Measurements from ENCODE around the gene NCOA4.
"Not testable (repeated sequence)": the region's sequence is repeated elsewhere in the genome, so short reads cannot be mapped to it uniquely, and the experiment has no call there.

Gene NCOA4

DNA sequence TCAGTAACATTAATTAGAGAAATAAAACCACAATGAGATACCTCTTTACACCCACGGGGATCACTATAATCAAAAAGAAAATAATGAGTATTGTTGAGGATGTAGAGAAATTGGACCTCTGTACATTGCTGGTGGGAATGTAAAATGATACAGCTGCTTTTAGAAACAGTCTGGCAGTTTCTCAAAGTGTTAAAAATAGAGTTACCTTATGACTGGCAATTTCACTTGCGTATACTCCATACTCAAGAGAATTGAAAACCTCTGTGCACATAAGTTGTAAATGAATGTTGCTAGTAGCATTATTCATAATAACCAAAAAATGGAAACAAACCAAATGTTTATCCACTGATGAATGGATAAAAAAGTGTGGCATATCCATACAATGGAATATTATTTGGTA is 51.9 kb downstream of the NCOA4 start:
- not testable (repeated sequence) for DNase-seq

DNA sequence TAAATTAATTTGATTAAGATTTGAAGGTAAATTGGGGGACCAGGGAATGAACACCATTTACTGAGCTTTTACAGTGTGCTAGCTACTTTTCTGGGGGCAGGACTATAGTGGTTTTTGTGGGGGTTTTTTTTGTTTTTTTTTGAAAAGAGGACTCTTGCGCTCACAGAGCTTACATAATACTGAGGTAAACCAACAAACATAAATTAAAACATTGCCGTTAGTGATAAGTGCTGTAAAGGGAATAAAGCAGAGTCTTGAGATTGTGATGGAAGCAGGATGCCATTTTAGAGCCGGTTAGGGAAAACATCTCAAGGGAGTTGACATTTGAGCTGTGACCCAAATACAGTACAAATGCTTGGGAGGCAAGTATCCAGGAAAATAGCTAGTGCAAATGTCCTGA is 56.4 kb downstream of the NCOA4 start:
- not testable (repeated sequence) for DNase-seq

DNA sequence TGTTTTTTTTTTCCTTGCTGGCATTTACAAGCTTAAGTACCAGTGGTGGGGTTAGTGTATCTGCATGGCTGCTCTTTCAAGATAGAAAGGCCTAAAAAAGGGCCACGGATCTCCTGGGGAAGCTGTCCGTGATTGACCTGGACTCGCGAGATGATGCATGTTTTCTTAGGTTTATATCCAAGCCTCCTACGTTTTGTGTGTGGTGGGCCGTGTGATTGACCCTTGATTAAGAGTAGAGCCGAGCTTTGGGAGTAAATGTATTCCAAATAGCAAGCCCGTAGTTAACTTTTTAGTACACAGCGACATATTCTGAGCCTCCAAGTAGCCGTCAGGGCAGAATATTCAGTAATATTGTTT is 57.6 kb downstream of the NCOA4 start:
- not testable (repeated sequence) for DNase-seq

DNA sequence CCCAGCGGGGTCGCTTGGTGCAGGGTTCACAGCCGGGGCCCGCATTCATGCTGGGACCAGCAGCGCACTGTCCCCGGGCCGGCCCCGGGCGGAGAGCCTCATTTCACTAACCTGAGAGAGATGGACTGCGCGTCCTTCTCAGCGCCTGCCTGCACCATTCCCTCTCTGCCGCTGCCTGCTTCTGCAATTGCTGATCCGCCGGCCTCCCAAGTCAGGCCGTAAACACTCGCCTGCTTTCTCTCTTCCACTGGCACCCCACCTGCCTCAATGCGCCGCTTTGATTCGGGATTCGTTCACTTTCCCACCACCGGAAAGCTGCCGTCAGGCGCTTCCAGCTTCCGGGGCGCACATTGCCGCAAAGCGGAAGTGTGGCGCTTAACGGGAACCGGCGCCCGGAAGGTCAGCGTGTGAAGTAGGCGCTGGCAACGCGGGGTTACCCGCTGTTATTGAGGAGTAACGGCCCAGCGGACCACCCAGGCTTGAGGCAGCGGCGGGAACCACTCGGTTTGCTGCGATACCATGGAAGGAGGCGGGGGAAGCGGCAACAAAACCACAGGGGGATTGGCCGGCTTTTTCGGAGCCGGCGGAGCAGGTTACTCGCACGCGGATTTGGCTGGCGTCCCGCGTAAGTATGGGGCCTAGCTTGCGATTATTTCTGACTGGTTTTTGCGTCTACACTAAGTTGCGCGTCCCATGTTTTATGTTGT is 58.2 kb downstream of the NCOA4 start, which contains the start of gene TIMM23:
Gene TIMM23 (plus strand): TSS at position 384 of the 707 bp plus-strand sequence. CDS start 136 bp downstream, at position 520.
- peak; percentile 0 to 50 for DNase-seq

DNA sequence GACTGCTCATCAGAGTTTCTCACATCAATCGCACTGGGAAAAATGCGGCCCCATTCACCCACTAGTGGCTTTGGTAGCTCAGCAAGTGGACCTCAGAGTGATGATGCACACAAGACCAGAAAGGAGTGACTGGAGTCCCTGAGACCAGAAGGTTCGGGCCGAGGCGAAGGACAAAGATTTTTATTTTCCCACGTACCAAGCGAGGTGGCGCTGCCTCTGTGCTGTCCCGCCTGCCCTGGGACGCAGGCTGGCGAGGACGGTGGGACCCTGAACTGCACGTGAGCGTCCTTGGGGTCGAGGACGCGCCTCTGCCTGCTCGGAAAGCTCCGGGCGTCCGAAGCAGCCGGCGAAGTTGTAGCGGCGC is 58.7 kb downstream of the NCOA4 start:
- DNase-seq = not testable (repeated sequence)

DNA sequence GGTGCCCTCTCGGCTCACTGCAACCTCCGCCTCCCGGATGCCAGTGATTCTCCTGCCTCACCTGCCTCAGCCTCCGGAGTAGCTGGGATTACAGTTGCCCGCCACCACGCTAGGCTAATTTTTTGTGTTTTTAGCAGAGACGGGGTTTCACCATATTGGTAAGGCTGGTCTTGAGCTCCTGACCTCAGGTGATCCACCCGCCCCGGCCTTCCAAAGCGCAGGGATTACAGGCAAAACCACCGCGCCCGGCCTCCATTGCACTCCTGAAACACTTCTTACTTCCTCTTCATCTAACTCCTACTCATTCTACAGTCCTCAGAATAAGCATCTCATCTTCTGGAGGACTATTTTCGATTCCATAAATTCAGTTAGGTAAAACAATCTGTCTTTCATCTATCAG is 59.4 kb downstream of the NCOA4 start:
- not testable (repeated sequence) for DNase-seq

DNA sequence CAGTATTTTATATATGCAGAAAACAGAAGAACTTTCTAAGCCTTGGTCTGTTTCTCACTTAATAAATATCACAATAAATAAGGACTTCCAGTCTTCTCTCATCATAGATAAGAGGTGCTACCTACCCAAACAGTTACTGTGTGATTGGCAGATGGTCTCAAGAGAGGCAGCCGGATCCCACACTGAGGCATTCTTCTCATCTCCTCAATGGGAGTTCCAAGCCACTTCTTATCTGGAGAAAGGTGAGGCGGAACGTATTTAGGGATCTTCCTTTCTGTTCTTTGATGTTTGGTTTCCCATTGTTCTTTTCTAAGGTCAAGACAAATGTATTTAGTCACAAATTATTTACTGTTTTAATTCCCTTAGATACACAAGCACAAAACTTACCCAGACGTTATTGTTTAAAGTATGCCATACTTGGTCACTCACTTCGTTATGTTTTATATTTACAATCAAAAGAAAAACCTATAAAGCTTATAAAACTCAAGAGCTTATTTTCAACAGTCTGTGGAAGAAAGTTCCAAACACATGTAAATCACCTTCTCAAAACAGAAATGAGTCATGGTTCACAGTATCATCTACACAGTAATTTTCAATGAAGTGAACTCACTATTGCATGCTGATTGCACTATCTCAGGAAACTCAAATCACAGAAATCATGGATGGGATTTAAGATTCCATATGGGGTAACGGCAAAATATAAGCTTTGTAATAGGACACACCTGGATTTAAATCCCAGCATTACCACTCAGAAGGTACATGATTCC is 67.6 kb downstream of the NCOA4 start:
- DNase-seq = not testable (repeated sequence)

DNA sequence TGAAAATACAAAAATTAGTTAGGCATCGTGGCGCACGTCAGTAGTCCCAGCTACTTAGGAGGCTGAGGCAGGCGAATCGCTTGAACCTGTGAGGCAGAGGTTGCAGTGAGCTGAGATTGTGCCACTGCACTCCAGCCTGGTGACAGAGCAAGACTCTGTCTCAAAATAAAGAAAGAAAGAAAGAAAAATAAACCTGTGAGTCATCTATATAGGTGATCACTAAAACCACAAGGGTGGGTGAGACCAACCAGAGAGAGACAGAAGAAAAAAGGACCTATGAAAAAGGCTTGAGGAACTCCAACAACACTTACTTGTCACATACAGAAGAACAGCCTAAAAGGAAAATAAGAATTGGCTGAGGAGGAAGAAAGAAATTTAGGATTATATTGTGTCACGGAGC is 72.5 kb downstream of the NCOA4 start:
- not testable (repeated sequence) for DNase-seq

DNA sequence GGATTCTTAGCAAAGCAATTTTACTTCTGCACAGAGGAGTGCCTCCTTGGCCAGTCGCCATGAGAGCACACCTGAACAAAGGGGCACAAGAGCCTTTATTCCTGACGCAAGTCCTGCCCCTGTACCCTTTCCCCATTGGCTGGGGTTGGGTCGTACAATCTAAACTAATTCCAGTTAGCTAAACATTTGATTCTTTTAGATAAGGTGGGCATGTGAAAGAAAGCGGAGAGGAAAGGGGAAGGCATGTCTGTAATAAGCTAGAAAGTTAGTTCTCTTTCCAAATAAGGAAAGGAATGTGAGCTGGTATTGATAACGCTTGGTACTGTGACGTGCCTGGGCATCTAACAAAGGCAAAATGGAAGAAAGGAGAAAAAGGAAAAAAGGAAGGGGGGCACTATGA is 73.8 kb downstream of the NCOA4 start:
- DNase-seq = not testable (repeated sequence)
